MM.1S (cell line): ENCODE measurements around the gene CRAT.

Source experiments
- CTCF ChIP-seq: fragments of 300-600 bp; sonication (generic); IDR thresholded peaks from 2 replicates; pipeline ENCODE4 v1.5.1; 2016; ENCODE audit warnings: antibody characterized with exemption, low read length, mixed read lengths
- EZH2 ChIP-seq: fragments of 300-600 bp; sonication (generic); optimal IDR thresholded peaks from 2 replicates; pipeline ENCODE3; 2017; ENCODE audit warnings: low read depth, mild to moderate bottlenecking, antibody characterized with exemption, low read length, mixed read lengths
- EZH2phosphoT487 ChIP-seq: fragments of 300-600 bp; sonication (generic); IDR thresholded peaks from 2 replicates; pipeline ENCODE4 v1.6.1; 2018; ENCODE audit warnings: antibody characterized with exemption, low read length

GRCh38 chr9:129060991-129061390 lies 49.6 kb downstream of the CRAT start:
- no peak for TF ChIP-seq EZH2phosphoT487
- no peak for TF ChIP-seq CTCF
- TF ChIP-seq EZH2: no peak
